Stimulated activated CD4-positive, alpha-beta T cell treated with anti-CD3 and anti-CD28 coated beads, Interleukin-15, amount 100 ng/mL, for 1 hour (primary cell): ENCODE data around the gene IPO5.

ENCODE experiments used
- DNase-seq, 2 donors: peaks; one replicate each; pipeline ENCODE4 v3.0.0-alpha.2; 2020; ENCODE audit warnings: low read depth in 1 of 2, low spot score in 1 of 2

IPO5 gene

GRCh38 chr13:98054301-98054700 is 100.8 kb downstream of the IPO5 start:
- DNase-seq: no peak

- DNase-seq: no peak
Observed at GRCh38 chr13:98055623-98056022, 102.1 kb downstream of the IPO5 start.

GRCh38 chr13:98056839-98057410 is 103.5 kb downstream of the IPO5 start:
- no peak for DNase-seq

GRCh38 chr13:98059276-98059675 is 105.8 kb downstream of the IPO5 start:
- DNase-seq: no peak

GRCh38 chr13:98060282-98060681 is 106.8 kb downstream of the IPO5 start:
- no peak for DNase-seq

- no peak for DNase-seq
Observed at GRCh38 chr13:98065468-98065867, 112.0 kb downstream of the IPO5 start.

GRCh38 chr13:98066636-98067035 is 113.2 kb downstream of the IPO5 start:
- no peak for DNase-seq

- no peak for DNase-seq
Observed at GRCh38 chr13:98068521-98068920, 115.0 kb downstream of the IPO5 start.

GRCh38 chr13:98069985-98070384 is 116.5 kb downstream of the IPO5 start:
- no peak for DNase-seq

GRCh38 chr13:98071316-98071715 is 117.8 kb downstream of the IPO5 start:
- DNase-seq: no peak

- DNase-seq: no peak
Observed at GRCh38 chr13:98072476-98072875, 119.0 kb downstream of the IPO5 start.
